Stimulated activated CD4-positive, alpha-beta T cell treated with anti-CD3 and anti-CD28 coated beads, Interleukin-2, amount 100 ng/mL, for 24 hours (primary cell): Measurements from ENCODE around the gene CPPED1.
"Not testable (repeated sequence)": the region's sequence is repeated elsewhere in the genome, so short reads cannot be mapped to it uniquely, and the experiment has no call there.

Experiments used
- DNase-seq, 2 donors: peaks; one replicate each; pipeline ENCODE4 v3.0.0-alpha.2; 2020

Gene CPPED1, protein sequence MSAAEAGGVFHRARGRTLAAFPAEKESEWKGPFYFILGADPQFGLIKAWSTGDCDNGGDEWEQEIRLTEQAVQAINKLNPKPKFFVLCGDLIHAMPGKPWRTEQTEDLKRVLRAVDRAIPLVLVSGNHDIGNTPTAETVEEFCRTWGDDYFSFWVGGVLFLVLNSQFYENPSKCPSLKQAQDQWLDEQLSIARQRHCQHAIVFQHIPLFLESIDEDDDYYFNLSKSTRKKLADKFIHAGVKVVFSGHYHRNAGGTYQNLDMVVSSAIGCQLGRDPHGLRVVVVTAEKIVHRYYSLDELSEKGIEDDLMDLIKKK

DNA sequence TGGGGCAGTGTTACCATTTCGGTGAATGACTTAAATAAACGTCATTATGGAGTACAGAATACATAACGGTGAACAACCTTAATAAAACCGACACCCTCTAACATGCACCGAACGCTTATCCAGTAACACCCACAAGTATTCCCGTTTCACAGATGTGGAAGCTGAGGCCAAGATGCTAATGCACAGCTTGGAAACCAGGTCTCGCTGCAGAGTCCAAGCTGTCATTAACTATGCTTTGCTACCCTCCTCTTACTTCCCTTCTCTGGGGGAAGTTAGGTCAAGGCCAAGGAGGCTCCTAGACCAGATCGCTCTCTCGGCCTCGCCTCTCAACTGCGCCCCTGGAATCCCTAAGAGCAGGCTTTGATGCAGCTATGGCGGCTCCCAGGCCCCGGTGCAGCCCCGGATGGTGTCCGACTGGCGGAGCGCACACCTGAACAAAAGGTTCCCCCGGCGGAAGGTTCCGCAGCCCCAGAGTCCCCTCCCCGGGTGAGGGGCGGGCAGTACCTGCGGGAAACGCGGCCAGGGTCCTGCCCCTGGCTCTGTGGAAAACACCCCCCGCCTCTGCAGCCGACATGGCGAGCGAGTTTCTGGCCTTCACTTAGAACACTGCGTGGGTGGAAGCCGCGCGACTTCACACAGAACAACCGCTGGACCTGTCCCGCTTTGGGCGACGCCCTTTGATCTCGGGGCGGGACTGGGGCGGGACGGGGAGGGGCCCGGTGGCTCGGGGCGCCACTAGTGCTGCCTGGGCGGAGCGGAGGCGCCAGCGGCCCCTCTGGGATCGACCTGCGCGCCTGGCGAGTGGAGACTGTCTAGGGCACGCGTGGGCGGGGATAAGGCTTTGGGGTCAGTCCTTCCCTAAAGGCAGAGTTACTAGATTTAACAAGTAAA is at the start of gene CPPED1:
Gene CPPED1, minus strand, starts transcription at position 685 of the 891 bp plus-strand sequence. Its CDS starts 111 bp downstream, at position 574.
- peak; percentile 92 to 93 for DNase-seq

DNA sequence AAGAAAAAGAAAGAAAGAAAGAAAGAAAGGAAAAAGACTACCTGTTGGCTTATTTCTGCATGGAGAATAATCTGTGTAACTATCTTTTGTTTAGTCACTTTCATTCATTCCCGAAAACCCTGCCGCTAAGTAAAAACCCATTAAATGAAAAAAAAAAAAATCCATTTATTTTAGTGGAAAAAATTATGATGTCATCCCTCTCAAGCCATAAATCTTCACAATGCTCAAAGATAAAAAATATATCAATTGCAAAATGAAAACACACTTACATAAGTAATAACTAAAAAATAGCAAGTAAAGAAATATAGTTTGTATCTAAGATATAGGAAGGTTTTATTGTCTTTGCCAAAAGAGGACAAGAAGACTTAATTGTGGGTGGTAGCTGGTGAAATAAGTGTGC is 46.5 kb upstream of the CPPED1 start:
- DNase-seq = no peak

DNA sequence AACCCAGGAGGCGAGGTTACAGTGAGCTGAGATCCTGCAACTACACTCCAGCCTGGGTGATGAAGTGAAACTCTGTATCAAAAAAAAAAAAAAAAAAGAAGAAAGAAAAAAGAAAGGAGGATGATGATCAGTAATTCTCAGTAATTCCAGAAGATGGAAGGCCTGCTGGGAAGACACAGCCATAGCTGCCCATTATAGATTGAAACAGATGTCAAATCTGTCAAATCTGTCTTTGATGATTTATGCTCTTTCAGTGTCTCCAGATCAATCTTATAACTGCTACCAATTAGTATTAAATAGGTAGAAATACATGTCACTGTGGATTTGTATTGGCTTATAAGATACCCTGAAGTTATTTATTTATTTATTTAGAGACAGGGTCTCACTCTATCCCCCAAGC is 42.9 kb upstream of the CPPED1 start:
- DNase-seq = no peak

DNA sequence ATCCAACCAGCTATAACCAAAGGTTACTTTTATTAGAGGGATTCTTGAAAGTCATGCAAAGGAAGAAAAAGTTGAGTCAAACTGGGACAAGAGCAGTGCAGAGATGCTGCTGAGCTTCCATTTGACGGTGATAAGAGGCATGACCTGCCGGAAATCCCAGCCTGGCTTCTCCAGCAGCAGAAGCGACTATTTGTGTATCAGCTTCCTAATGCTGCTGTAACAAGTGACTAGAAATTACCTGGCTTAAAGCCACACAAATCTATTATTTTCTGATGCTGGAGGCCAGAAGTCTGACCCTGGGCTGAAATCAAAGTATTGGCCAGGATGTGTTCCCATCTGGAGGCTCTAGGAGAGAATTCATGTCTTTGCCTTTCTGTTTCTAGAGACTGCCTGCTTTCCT is 41.6 kb upstream of the CPPED1 start:
- no peak for DNase-seq

DNA sequence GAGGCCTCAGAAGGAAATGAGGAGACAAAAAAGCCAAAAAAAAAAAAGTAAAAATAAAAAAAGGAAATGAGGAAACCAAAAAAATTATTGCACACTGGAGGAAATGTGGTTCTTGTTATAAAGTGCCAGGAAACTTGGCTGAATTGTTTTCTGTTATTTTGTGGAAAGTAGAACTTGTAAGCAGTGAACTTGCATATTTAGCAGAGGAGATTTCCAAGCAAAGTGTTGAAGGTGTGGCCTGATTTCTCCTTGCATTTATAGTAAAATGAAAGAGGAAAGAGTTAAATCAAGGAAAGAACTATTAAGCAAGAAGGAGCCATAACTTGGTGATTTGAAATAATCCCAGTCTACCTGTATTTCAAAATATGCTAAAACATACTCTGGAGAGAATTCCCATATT is 34.1 kb upstream of the CPPED1 start:
- DNase-seq = no peak

DNA sequence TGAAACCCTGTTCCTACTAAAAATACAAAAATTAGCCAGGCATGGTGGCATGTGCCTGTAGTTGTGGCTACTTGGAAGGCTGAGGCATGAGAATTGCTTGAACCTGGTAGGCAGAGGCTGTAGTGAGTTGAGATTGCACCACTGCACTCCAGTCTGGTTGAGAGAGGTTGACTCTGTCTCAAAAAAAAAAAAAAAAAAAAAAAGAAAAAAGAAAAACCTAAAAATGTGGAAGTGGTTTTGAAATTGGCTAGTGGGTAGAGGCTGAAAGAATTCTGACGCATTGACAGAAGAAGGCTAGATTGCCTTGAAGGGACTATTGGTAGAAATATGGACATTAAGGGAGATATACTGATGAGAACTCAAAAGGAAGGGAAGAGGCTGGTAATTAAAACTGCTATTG is 33.6 kb upstream of the CPPED1 start:
- DNase-seq = no peak

DNA sequence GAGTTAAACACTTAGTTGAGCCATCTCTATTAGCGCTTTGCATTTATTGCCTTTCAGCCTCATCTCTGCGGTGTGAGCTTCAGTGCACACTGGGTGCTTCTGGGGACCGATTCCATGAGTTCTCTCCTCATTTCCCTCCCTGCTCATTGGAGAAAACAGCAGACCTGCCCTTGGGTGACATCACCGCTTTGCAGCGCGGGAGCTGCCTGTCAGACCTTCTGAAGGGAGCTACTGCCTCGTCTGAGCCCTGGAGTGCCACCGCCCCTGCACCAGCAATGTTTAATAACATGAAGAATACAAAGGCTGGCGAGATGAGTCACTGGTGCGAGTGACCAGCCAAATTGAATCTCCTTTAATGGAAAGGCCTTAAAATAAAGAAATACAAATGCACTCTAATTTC is 30.2 kb upstream of the CPPED1 start:
- DNase-seq = no peak

DNA sequence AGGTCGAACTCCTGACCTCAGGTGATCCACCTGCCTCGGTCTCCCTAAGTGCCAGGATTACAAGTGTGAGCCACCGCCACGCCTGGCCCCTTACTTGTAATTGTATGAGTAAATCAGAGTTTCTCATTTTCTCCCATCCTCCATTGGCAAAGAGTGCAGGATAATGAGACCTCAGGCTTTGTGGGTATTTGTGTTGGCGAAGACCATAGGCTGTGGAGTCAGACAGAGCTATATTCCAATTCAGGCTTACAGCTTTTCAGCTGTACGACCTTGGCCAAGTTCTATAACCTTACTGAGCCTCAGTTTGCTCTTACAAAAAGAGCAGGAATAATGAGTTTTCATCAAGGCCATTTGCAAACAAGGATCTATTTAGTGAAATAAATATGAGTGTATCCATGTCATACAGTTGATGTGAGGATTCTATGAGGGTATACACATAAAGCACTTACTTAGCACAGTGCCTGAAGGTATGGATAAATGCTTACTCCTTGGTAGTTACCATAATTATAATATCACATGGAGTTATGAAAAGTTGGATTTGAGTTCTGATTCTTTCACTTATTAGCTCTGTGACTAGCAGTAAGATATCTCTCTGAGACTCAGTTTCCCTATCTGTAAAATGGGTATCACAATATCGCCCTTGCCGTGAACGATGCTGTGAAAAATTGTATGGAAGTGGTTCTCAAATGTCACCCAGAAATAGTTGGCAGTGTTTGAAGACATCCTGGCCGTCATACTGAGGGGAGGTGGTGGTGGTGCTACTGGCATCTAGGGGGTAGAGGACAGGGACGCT is 25.6 kb upstream of the CPPED1 start:
- no peak for DNase-seq

DNA sequence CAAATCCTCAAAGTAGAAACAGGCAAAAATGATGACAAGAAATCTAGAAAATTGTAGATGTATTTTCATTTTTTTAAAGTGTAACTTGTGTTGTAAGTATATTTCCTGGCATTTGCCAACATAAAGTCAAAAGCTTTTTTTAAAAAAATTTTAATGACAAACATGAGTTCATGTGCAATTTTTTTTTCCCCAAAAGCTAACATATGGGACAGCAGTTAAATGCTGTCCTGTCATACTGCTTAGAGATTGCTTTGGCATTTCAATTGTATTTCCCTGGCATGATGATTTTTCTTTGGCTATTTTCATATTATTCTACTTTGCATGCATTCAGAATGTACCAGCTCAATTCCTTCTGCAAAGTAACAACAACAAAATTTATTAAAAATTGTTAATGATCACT is 24.5 kb upstream of the CPPED1 start:
- no peak for DNase-seq

DNA sequence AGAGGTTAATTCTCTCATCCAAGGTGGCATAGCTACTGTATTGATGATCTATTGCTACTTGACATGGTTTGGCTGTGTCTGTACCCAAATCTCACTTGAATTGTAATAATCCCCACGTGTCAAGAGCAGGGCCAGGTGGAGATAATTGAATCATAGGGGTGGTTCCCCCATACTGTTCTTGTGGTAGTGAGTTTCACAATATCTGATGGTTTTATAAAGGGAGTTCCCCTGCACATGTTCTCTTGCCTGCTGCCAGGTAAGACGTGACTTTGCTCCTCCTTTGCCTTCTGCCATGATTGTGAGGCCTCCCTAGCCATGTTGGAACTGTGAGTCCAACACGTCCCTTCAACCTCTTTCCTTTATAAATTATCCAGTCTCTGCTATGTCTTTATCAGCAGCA is 22.9 kb upstream of the CPPED1 start:
- no peak for DNase-seq

DNA sequence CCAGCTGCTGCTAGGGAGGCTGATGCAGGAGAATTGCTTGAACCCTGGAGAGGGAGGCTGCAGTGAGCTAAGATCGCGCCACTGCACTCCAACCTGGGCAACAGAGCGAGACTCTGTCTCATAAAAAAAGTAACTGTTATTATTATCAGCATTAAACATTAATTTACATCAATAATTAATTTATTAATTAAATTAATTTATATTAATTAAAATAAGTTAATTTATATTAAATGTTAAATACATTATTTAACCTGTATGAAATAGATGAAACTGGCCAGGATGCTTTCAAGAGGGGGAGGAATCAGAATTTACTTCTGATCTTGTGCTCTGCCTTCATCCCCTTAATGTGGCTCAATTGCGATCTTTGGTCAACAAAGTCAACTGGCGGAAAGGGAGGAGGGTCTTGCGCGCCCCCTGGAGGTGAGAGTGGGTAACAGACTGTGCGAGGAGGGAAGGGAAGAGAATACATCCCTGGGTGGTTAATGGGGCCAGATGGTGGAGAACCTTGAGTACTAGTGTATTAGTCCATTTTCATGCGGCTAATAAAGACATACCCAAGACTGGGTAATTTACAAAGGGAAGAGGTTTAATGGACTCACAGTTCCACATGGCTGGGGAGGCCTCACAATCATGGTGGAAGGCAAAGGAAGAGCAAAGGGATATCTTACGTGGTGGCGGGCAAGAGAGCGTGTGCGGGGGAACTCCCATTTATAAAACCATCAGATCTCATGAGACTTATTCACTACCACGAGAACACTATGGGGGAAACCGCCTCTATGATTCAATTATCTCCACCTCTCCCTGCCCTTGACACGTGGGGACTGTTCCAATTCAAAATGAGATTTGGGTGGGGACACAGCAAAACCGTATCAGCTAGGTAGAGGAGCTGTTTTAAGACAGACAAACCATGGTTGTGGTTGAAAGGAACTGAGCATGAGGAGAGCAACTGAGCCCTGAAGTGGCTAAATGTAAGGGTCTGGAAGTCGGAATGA is 15.7 kb upstream of the CPPED1 start:
- DNase-seq = peak; percentile 86 to 87

DNA sequence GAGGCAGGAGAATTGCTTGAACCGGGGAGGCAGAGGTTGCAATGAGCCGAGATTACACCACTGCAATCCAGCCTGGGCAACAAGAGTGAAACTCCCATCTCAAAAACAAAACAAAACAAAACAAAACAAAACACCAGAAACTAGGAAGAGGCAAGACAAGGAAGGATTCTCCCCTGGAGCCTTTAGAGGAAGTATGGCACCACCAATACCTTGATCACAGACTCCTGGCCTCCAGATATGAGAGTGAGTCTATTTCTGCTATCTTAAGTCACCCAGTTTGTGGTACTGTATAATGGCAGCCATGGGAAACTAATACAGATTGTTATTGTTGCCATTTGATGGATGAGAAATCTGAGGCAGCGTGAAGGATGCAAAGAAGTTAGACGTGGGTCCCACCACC is 14.6 kb upstream of the CPPED1 start:
- DNase-seq = no peak

DNA sequence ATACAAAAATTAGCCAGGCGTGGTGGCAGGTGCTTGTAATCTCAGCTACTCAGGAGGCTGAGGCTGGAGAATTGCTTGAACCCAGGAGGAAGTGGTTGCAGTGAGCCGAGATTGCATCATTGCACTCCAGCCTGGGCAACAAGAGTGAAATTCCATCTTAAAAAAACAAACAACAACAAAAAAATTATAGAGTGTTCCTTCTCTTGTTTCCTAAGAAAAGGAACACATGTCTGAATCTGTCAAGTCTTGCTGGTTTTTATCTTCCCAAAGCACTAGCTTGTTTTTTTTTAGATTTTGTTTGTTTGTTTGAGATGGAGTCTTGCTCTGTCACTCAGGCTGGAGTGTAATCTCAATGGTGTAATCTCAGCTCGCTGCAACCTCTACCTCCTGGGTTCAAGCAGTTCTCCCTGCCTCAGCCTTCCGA is 13.1 kb upstream of the CPPED1 start:
- DNase-seq = not testable (repeated sequence)

DNA sequence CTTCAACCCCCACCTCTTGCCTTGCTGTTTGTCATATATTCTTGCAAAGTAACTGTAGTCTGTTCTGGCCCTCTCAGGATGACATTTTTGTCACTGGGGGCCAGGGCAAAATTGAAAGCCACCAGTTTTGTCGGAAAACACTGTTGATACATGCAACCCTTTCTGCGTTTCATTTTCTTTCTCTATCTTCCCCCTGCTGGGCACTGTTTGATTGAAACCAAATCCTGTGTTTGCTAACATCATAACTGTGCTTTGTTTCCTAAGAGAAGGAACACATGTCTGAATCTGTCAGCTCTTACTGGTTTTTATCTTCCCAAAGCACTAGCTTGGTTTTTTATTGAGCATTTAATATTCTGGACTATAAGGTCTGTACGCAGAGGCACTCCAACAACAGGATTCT is 11.7 kb upstream of the CPPED1 start:
- DNase-seq = no peak

DNA sequence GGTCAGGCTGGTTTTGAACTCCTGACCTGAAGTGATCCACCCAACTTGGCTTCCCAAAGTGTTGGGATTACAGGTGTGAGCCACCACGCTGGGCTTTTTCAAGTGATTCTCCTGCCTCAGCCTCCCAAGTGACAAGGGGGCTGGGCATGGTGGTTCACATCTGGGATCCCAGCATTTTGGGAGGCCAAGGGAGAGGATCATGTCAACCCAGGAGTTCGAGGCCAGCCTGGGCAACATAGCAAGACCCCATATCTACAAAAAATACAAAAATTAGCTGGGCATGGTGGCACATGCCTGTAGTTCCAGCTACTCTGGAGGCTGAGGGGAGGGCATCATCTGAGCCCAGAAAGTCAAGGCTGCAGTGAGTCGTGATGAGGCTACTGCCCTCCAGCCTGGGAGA is 10.0 kb upstream of the CPPED1 start:
- not testable (repeated sequence) for DNase-seq

DNA sequence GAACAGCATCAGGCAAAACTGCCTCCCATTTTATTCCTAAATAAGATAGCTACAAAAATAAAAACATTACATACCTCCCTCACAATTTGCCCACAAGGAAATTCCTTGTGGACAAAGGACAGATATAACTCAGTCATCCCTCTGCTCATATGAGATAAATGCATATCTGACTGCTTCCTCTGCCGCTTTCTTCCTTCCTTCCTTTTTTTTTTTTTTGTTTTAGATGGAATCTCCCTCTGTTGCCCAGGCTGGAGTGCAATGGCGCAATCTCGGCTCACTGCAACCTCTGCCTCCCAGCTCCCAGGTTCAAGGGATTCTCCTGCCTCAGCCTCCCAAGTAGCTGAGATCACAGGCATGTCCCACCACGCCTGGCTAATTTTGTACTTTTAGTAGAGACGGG is 9.6 kb upstream of the CPPED1 start:
- not testable (repeated sequence) for DNase-seq

DNA sequence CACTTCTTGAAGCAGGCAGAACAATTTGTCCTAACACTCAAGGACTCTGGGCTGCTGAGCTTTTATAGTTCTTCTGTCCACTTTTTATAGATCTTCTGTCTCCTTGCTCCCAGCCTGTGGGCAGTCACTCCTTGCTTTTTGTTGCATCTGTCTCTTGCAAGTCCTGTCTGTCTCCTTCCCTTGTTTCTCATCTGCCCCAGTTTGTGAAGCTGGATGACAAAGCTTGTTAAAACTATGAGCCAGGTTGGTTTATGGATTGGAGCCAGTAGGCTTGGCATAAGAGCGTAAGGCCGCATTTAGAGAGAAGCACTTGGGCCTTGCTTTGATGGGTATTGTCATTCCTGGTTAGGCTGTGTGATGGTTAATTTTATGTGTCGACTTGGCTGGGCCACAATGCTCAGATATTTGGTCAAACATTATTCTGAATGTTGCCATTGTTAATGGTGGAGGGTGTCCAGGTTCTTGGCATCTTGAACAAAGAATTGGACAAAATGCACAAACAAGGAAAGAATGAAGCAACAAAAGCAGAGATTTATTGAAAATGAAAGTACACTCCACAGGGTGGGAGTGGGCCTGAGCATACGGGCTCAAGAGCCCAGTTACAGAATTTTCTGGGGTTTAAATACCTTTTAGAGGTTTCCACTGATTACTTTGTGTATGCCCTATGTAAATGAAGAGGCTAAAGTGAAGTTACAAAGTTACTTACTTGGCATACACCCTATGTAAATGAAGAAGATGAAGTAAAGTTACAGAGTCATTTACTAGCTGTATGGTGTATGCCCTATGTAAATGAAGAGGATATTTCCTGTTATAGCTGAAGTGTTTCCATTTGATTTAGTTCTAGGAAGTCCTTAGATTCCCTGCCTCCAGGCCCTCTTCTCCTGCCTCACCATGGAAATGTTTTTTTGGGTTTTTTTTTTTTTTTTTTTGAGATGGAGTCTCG is 8.0 kb upstream of the CPPED1 start:
- no peak for DNase-seq

DNA sequence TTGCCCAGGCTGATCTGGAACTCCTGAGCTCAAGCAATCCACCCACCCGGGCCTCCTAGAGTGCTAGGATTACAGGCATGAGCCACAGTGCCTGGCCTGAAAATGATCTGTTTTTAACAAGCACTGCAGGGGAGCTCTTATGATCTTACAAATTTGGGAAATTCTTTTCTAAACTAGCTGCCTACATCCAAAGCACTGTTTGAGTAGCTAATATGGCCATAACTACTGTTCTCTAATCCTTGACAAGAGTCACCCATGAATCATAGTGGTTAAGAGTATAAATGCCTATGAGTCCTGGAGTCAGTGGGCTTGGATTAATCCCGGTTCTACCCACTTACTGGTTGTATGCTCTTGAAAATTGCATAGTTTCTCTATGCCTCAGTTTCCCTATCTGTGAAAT is 1.4 kb upstream of the CPPED1 start:
- no peak for DNase-seq

DNA sequence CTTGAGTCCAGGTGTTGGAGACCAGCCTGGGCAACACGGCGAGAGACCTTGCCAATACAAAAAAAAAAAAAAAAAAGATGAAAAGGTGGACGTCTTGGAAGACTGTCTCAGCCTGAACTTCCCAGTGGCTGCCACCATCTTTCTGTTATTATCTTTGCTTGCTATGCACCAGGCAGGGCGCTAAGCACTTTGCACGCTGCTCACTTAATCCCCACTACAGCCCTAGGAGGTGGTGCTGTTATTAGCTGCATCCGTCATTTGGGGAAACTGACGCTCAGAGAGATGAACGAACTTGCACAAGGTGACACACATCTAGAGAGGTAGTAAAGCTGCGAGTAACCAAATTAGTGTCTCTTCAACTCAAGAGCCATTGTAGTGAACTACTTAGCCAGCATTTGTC is 708 bp upstream of the CPPED1 start:
- no peak for DNase-seq

DNA sequence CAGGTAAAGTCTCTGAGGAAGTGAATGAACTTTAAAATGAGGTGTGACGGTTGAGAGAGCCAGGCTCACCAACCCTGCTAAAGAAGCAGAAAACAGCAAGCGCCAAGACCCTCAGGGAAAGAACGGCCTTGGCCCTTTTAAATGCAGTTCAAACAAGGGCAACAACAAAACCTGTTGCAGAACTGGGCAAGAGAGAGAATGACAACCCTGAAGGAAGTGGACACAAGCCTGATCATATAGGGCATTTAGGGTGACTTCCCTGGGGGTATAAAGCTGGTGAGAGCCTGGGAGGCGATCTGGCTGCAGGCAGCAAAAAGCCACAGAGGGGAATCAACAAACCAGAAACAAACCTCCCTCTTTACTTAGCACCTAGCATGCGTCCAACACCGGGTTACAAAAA is 1.0 kb downstream of the CPPED1 start:
- DNase-seq = no peak

DNA sequence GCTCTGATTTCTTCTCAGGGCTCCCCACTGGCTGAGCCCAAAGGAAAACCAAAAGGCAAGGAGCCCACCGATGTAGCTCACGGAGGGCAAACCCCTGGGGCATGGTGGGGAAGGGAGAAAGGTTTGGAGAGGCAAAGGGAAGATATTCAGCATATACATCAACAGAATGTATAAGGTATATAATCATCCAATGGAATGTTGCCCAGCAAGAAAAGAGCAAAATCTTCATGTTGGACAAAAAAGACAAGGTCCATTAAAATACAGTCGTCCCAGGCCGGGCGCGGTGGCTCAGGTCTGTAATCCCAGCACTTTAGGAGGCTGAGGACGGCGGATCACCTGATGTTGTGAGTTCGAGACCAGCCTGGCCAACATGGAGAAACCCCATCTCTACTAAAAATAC is 1.6 kb downstream of the CPPED1 start:
- DNase-seq = no peak
